Suprapubic skin (tissue), 4 donors: Measurements from ENCODE around the gene CHRNA9. TPM values are rescaled to one million over a fixed set of nuclear protein-coding genes. Genes with fewer than 3 reads are reported as not detected.
A peak's percentile ranks its signal among the peaks of the same experiment; 100 is the strongest.

Experiments
- DNase-seq, 2 donors: peaks; one replicate each; pipeline ENCODE4 v3.0.0-alpha.2; 2019; ENCODE audit warnings: low spot score in 2 of 2
- H3K27ac ChIP-seq: fragments of 200-600 bp; sonication (generic); one replicate; pipeline ENCODE4 v1.5.1; 2019
- H3K27me3 ChIP-seq: fragments of 200-600 bp; sonication (generic); one replicate; pipeline ENCODE4 v1.5.1; 2019
- H3K36me3 ChIP-seq: fragments of 200-600 bp; sonication (generic); one replicate; pipeline ENCODE4 v1.5.1; 2019
- H3K4me1 ChIP-seq: fragments of 200-600 bp; sonication (generic); one replicate; pipeline ENCODE4 v1.5.1; 2019
- H3K4me3 ChIP-seq: fragments of 200-600 bp; sonication (generic); one replicate; pipeline ENCODE4 v1.5.1; 2019; ENCODE audit warnings: mild to moderate bottlenecking
- H3K9me3 ChIP-seq: fragments of 200-600 bp; sonication (generic); one replicate; pipeline ENCODE4 v1.5.1; 2019
- CTCF ChIP-seq, 2 donors: fragments of 200-600 bp in 1 of 2; fragments of 450-650 bp in 1 of 2; sonication (generic) in 1 of 2; IDR thresholded peaks; one replicate each; pipeline ENCODE4 v1.5.1; 2016 to 2019; ENCODE audit warnings: antibody characterized with exemption in 2 of 2, mild to moderate bottlenecking in 1 of 2, moderate library complexity in 1 of 2
- EP300 ChIP-seq: sonication (generic); formaldehyde crosslinking; IDR thresholded peaks from one replicate; pipeline ENCODE4 v1.6.1; 2017; ENCODE audit warnings: antibody characterized with exemption
- POLR2A ChIP-seq, 2 donors: fragments of 450-650 bp; IDR thresholded peaks; one replicate each; pipeline ENCODE4 v1.6.1; 2017; ENCODE audit warnings: antibody characterized with exemption in 2 of 2, mild to moderate bottlenecking in 2 of 2, moderate library complexity in 2 of 2
- POLR2AphosphoS5 ChIP-seq, 3 donors: sonication (generic); formaldehyde crosslinking; IDR thresholded peaks; one replicate each; pipeline ENCODE4 v1.6.1; 2017; ENCODE audit warnings: antibody characterized with exemption in 3 of 3
- WGBS: methylation state at CpG from one replicate; pipeline ENCODE4 v1.1.5; 2018; 5-methylcytosine and 5-hydroxymethylcytosine counted together
- total RNA-seq, 4 donors: library from RNA; depleted of rRNA; stranded (reverse); fragments of >200 nt; gene quantifications; one replicate each; pipeline ENCODE4 v1.1.0, GENCODE V29; 2016

Gene CHRNA9
- total RNA-seq, 4 donors from 2014 or later: 0.34 to 2.4 (median 0.38) TPM; not detected in 1

GRCh38 chr4:40363945-40364344, 28.8 kb downstream of the CHRNA9 start:
- H3K4me1 ChIP-seq: no peaks in the 10 kb centered on the region
- no peaks in the 10 kb centered on the region for H3K27me3 ChIP-seq
- no peak overlapping the region for H3K4me3 ChIP-seq
- no peak for DNase-seq
- TF ChIP-seq POLR2A (IDR thresholded peaks at IDR 0.05) (no peak), CTCF (IDR thresholded peaks at IDR 0.05) (no peak), EP300 (no peak), POLR2AphosphoS5 (IDR thresholded peaks at IDR 0.05) (no peak)
- no peaks in the 10 kb centered on the region for H3K36me3 ChIP-seq
- H3K27ac ChIP-seq: peak overlapping the region; percentile 62
- H3K9me3 ChIP-seq: no peaks in the 10 kb centered on the region

GRCh38 chr4:40365766-40366165, 30.6 kb downstream of the CHRNA9 start:
- no peaks in the 10 kb centered on the region for H3K36me3 ChIP-seq
- 66% methylated on average over 2 of the region's 2 CpGs for WGBS
- DNase-seq: no peak
- no peaks in the 10 kb centered on the region for H3K9me3 ChIP-seq
- TF ChIP-seq POLR2A (IDR thresholded peaks at IDR 0.05): no peak
- TF ChIP-seq EP300: no peak
- TF ChIP-seq POLR2AphosphoS5 (IDR thresholded peaks at IDR 0.05): no peak
- no peak for TF ChIP-seq CTCF (IDR thresholded peaks at IDR 0.05)
- no peak overlapping the region for H3K4me3 ChIP-seq
- H3K27me3 ChIP-seq: no peaks in the 10 kb centered on the region
- H3K4me1 ChIP-seq: no peaks in the 10 kb centered on the region
- H3K27ac ChIP-seq: no peak overlapping the region

- TF ChIP-seq CTCF (IDR thresholded peaks at IDR 0.05) (no peak), POLR2A (IDR thresholded peaks at IDR 0.05) (no peak), POLR2AphosphoS5 (IDR thresholded peaks at IDR 0.05) (no peak), EP300 (no peak)
- H3K27ac ChIP-seq: no peak overlapping the region
Observed at GRCh38 chr4:40367451-40367850, 32.3 kb downstream of the CHRNA9 start.

GRCh38 chr4:40369437-40370274, 34.5 kb downstream of the CHRNA9 start:
- Histone ChIP-seq H3K4me1 (no peaks in the 10 kb centered on the region), H3K27ac (no peak overlapping the region), H3K4me3 (no peak overlapping the region), H3K9me3 (no peaks in the 10 kb centered on the region), H3K27me3 (no peaks in the 10 kb centered on the region), H3K36me3 (no peaks in the 10 kb centered on the region)
- TF ChIP-seq CTCF (IDR thresholded peaks at IDR 0.05): no peak
- TF ChIP-seq EP300: no peak
- no peak for TF ChIP-seq POLR2A (IDR thresholded peaks at IDR 0.05)
- TF ChIP-seq POLR2AphosphoS5 (IDR thresholded peaks at IDR 0.05): no peak
- no peak for DNase-seq
- WGBS: 63% methylated on average over 3 of the region's 3 CpGs

More at GRCh38 chr4:40367451-40367850, 32.3 kb downstream of the CHRNA9 start:
- 80% methylated on average over 4 of the region's 4 CpGs for WGBS
- H3K27me3 ChIP-seq: no peaks in the 10 kb centered on the region
- no peaks in the 10 kb centered on the region for H3K4me1 ChIP-seq
- no peak overlapping the region for H3K4me3 ChIP-seq
- no peak for DNase-seq
- no peaks in the 10 kb centered on the region for H3K36me3 ChIP-seq
- no peaks in the 10 kb centered on the region for H3K9me3 ChIP-seq

GRCh38 chr4:40372651-40373050, 37.5 kb downstream of the CHRNA9 start:
- TF ChIP-seq CTCF (IDR thresholded peaks at IDR 0.05): no peak
- TF ChIP-seq POLR2AphosphoS5 (IDR thresholded peaks at IDR 0.05): no peak
- no peak for TF ChIP-seq POLR2A (IDR thresholded peaks at IDR 0.05)
- TF ChIP-seq EP300: no peak
- no peaks in the 10 kb centered on the region for H3K4me1 ChIP-seq
- H3K4me3 ChIP-seq: no peak overlapping the region
- DNase-seq: no peak
- no peaks in the 10 kb centered on the region for H3K9me3 ChIP-seq
- no peaks in the 10 kb centered on the region for H3K36me3 ChIP-seq
- WGBS: 54% methylated on average over 3 of the region's 3 CpGs
- no peak overlapping the region for H3K27ac ChIP-seq
- H3K27me3 ChIP-seq: no peaks in the 10 kb centered on the region
